HL-60 (cell line): ENCODE measurements around the gene OPRL1.

Experiments
- DNase-seq, 2 experiments: peaks; one replicate each; pipeline ENCODE4 v3.0.0-alpha.2; 2010 to 2020; ENCODE audit warnings: low read depth in 1 of 2, low spot score in 1 of 2
- H3K27ac ChIP-seq: fragments of 250-450 bp; sonication (Bioruptor Pico); replicated peaks from 2 replicates; pipeline ENCODE4 v1.5.1; 2020; ENCODE audit warnings: mild to moderate bottlenecking, moderate library complexity
- H3K27me3 ChIP-seq: fragments of 250-450 bp; sonication (Bioruptor Pico); 2 replicates; pipeline ENCODE4 v1.5.1; 2021; ENCODE audit warnings: mild to moderate bottlenecking, moderate library complexity; ENCODE audit not compliant: insufficient read depth, poor library complexity, severe bottlenecking
- H3K4me3 ChIP-seq: replicated peaks from 2 replicates; pipeline ENCODE4 v1.5.1; 2011; ENCODE audit warnings: mild to moderate bottlenecking, control low read depth, low read length; ENCODE audit not compliant: insufficient read depth
- GABPA ChIP-seq: IDR thresholded peaks from 2 replicates; pipeline ENCODE4 v1.6.1; 2012; ENCODE audit warnings: low read depth
- POLR2AphosphoS5 ChIP-seq: IDR thresholded peaks from 2 replicates; pipeline ENCODE4 v1.6.1; 2012; ENCODE audit warnings: low read depth
- SPI1 ChIP-seq: IDR thresholded peaks from 2 replicates; pipeline ENCODE4 v1.6.1; 2012; ENCODE audit warnings: low read depth, mild to moderate bottlenecking, borderline replicate concordance
- TF ChIP-seq, protein P1 (sequence below): IDR thresholded peaks from 2 replicates; pipeline ENCODE4 v1.6.1; 2012; ENCODE audit warnings: low read depth; ENCODE audit not compliant: insufficient replicate concordance
- TF ChIP-seq, protein P2 (sequence below): IDR thresholded peaks from one replicate; pipeline ENCODE4 v1.5.1; 2011; ENCODE audit warnings: low read length, control low read depth, inconsistent platforms; ENCODE audit not compliant: insufficient read depth

The OPRL1 gene

DNA sequence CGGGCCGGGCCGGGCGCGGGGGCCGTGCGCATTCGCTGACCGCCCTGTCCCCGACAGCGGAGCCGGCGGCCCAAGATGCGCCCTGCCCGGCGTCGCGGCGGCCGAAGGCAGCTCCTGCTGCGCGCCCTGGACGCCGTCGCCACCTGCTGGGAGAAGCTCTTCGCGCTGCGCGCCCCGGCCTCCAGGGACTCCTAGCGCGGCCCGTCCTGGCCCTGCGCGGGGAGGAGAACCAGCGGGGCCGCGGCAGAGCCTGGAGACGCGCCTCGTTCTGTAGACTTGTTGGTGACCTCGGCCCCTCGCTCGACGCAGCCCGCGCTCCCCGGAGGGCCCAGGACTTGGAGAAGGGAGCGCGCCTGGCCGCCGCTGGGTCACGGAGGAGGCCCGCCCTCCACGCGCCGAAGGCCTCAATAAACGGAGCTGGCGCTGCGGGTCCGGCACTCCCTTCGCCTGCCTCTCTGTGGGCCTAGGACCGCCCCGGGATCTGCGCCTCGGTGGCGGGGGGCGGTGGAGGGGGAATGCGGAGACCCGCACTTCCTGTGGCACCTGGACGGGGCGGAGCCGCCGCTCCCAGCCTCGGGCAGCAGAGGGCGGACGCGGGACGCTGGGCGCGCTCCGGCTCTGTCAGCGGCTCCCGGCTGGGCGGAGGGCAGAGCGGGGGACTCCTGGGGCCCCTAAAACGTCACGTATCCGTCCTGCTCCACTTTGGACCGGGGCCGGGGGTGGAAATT, 41.2 kb upstream of the OPRL1 start:
- DNase-seq: peak; percentile 57 to 76
- Histone ChIP-seq H3K27me3 (peaks cover 6% of the 10 kb centered on the region), H3K27ac (peak overlapping the region; percentile 61)

DNA sequence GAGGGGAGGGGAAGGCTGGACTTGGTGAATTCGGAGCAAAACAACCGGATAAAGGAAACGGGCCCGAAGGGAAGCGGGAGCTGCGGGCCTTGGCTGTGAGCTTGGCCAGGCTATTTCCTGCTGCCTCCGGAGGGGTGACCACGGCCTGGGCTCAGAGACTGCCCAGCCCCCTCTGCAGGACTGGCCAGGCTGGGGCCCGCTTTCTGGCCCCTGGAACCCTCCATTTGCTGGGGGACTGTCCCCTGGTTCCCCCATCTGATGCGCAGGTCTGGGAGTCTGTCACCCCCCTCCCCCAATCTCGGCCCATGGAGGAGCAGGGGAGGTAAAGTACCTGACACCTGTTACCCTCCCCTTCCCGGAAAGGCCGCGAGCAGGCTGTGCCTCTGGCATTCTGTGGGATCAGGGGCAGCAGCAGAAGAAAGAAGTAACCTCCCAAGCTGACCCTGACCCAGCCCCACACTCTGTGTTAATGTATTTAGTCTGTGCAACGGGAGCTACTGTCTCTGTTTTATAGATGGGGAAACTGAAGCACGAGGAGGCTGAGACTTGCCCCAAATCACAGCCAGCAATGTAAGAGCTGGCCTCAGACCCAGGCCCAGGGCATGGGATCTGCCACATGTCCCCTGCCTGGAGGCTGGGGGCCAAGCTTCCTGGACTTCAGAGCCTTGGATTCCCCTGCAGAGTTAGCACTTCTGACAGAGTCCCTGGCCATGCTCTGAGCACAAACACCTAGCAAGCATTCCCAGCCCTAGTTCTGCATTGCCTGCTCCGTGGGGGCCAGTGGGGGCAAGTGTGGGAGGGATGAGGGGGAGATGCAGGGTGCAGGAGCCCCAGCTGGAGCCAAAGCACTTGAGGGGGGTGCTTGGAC, 40.4 kb upstream of the OPRL1 start:
- no peak for TF ChIP-seq GABPA
- TF ChIP-seq SPI1: no peak
- TF ChIP-seq, protein P1, sequence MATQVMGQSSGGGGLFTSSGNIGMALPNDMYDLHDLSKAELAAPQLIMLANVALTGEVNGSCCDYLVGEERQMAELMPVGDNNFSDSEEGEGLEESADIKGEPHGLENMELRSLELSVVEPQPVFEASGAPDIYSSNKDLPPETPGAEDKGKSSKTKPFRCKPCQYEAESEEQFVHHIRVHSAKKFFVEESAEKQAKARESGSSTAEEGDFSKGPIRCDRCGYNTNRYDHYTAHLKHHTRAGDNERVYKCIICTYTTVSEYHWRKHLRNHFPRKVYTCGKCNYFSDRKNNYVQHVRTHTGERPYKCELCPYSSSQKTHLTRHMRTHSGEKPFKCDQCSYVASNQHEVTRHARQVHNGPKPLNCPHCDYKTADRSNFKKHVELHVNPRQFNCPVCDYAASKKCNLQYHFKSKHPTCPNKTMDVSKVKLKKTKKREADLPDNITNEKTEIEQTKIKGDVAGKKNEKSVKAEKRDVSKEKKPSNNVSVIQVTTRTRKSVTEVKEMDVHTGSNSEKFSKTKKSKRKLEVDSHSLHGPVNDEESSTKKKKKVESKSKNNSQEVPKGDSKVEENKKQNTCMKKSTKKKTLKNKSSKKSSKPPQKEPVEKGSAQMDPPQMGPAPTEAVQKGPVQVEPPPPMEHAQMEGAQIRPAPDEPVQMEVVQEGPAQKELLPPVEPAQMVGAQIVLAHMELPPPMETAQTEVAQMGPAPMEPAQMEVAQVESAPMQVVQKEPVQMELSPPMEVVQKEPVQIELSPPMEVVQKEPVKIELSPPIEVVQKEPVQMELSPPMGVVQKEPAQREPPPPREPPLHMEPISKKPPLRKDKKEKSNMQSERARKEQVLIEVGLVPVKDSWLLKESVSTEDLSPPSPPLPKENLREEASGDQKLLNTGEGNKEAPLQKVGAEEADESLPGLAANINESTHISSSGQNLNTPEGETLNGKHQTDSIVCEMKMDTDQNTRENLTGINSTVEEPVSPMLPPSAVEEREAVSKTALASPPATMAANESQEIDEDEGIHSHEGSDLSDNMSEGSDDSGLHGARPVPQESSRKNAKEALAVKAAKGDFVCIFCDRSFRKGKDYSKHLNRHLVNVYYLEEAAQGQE: no peak
- no peak for TF ChIP-seq POLR2AphosphoS5
- TF ChIP-seq, protein P2, sequence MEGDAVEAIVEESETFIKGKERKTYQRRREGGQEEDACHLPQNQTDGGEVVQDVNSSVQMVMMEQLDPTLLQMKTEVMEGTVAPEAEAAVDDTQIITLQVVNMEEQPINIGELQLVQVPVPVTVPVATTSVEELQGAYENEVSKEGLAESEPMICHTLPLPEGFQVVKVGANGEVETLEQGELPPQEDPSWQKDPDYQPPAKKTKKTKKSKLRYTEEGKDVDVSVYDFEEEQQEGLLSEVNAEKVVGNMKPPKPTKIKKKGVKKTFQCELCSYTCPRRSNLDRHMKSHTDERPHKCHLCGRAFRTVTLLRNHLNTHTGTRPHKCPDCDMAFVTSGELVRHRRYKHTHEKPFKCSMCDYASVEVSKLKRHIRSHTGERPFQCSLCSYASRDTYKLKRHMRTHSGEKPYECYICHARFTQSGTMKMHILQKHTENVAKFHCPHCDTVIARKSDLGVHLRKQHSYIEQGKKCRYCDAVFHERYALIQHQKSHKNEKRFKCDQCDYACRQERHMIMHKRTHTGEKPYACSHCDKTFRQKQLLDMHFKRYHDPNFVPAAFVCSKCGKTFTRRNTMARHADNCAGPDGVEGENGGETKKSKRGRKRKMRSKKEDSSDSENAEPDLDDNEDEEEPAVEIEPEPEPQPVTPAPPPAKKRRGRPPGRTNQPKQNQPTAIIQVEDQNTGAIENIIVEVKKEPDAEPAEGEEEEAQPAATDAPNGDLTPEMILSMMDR: no peak
- DNase-seq: no peak
- Histone ChIP-seq H3K27me3 (peaks cover 6% of the 10 kb centered on the region), H3K27ac (peak overlapping the region; percentile 61), H3K4me3 (peak overlapping the region; percentile 53)

More for the DNA sequence above, 41.2 kb upstream of the OPRL1 start:
- H3K4me3 ChIP-seq: peak overlapping the region; percentile 53
- no peak for TF ChIP-seq GABPA
- TF ChIP-seq, protein P2: peak; percentile 38

DNA sequence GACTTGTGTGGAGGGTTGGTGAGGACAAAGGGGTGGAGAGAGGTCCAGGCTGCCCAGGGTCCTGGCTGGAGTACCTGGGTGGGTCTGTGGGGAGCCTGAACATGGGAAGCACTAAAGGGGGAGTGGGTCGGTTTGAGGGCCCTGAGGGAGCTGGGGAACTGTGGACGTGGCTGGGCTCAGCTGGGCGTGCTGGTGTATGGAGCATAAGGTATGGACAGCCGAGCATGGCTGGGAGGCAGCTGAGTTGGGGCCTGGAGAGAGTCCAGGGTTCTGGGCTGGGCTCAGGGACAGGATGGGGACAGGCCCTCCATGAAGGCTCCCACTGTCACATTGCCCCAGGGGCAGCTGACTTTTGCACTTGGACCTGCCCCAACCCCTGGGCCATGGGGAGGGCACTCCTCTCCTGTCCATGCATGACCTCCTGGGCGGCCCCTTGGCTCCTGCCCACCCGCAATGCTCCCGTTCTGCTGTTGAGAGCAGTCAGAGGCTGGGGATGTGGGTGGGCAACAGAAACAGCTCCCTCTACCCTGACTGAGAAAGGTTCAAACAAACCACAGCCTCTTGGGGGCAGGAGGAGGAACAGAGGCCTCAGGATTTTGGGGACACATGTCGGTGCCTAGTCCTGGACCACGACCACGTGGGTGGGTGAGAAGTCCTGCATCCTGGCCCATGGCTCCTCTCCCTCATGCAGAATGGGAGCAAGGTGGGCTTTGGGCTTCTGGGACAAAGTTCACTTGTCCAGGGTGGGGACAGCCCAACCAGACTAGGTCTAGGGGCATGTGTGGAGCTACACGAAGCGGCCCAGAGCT, 39.4 kb upstream of the OPRL1 start:
- H3K4me3 ChIP-seq: no peak overlapping the region
- DNase-seq: no peak
- H3K27ac ChIP-seq: no peak overlapping the region
- no peak for TF ChIP-seq POLR2AphosphoS5
- TF ChIP-seq, protein P2: no peak
- TF ChIP-seq, protein P1: no peak
- no peak for TF ChIP-seq GABPA
- H3K27me3 ChIP-seq: peaks cover 6% of the 10 kb centered on the region
